ENCODE measurements around the gene IL20. TPM values are rescaled to one million over a fixed set of nuclear protein-coding genes. Genes with fewer than 3 reads are reported as not detected.

Gene IL20
- total and polyA plus RNA-seq, 10 of the 15 experiments (the other 5 are each of a cell fraction or from before 2014, with no cell fraction given) = 0.08 to 0.13 TPM; not detected in 8

DNA sequence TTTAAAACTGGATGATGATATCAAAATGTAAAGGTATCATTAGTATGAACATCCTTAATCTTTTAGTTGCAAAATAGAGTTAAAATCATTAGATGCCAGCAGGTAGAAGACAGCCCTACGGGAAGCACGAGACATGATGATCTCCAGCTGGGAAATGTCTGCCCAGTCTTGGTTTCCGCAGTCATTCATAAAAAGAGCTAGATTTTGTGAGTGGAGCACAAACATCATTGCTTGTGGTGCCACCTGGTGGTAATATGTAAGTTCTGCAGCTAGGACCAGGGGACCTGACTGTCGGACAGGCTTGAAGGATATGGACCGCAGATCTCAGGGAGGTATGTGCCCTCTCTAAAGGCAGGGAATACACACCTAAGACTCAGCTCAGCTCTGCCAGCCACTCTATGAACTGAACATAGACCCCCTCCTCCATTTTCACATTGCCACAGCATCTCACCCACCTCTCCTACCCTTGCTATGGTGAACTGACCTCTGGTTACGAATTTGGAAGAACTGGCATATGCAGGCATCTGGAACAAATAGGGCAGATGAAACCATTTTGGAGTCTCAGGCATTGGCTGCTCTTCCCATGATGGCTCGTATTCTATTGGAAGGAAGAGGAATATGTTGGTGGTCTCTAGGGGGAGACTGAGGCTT, 47.1 kb downstream of the IL20 start:
- in situ Hi-C loops (cut with MboI) = loop anchor here (5.0 kb wide), 2 partner anchors 100 to 185 kb away; no protein-coding TSS in a partner anchor
- H3K4me2 ChIP-seq (ENCODE audit: control insufficient read depth, insufficient read depth) = no peak overlapping the region
- 15% methylated on average over 7 of the region's 7 CpGs for WGBS (ENCODE audit: insufficient coverage, insufficient replicate concordance, low lambda C conversion rate, missing lambda C conversion rate)
- no peaks in the 10 kb centered on the region for H3K9me3 ChIP-seq (replicated peaks; ENCODE audit: control insufficient read depth, insufficient read depth, low read length)
- H4K20me1 ChIP-seq (ENCODE audit: control insufficient read depth, insufficient read depth) = peaks cover 7% of the 10 kb centered on the region
- H3K27me3 ChIP-seq (replicated peaks in 1 of 2; ENCODE audit: control insufficient read depth in 2 of 2, insufficient read depth in 2 of 2, low read length in 1 of 2) = no peaks in the 10 kb centered on the region
- peaks cover 38% of the 10 kb centered on the region for H3K4me1 ChIP-seq (ENCODE audit: control insufficient read depth, insufficient read depth, low read length)
- BruUV-seq (replicated peaks) = no TSS peak
- peaks cover 18 to 40% of the 10 kb centered on the region in 2 experiments for H3K36me3 ChIP-seq (ENCODE audit: control insufficient read depth in 2 of 2, insufficient read depth in 2 of 2, low read length in 1 of 2)
- peaks cover 44% of the 10 kb centered on the region for H3K79me2 ChIP-seq (ENCODE audit: control insufficient read depth, insufficient read depth, low read length)
- DNase-seq (ENCODE audit: low read depth, low spot score) (no peak), FAIRE-seq (peak; percentile 95), ATAC-seq (peak; percentile 78)
- no peak overlapping the region for H3K27ac ChIP-seq (ENCODE audit: control insufficient read depth, insufficient read depth)
- ChIA-PET POLR2A (interaction anchor here (0.9 to 12.2 kb wide), 6 partner anchors 10 to 177 kb away, joined by 3 to 222 read pairs (median 6); partner anchors contain the start of gene FCMR), SMC1A (ENCODE audit: uncharacterized antibody, unreplicated experiment) (interaction anchor here (0.7 to 12.6 kb wide), 47 partner anchors 9 to 368 kb away, joined by 3 to 431 read pairs (median 5); partner anchors contain the start of genes DYRK3, FCAMR, FCMR and IL20), RAD21 (ENCODE audit: unreplicated experiment) (interaction anchor here (0.7 to 12.9 kb wide), 47 partner anchors 9 to 441 kb away, joined by 3 to 371 read pairs (median 5); partner anchors contain the start of genes DYRK3, FCMR and IL20), CTCF (interaction anchor here (0.6 to 12.9 kb wide), 76 partner anchors 9 to 329 kb away, joined by 3 to 643 read pairs (median 5); partner anchors contain the start of genes DYRK3, FCAMR, FCMR and IL10)
- no peak overlapping the region for H3K9ac ChIP-seq (ENCODE audit: control insufficient read depth, insufficient read depth, low read length)
- H3K4me3 ChIP-seq = no peak overlapping the region
- intact Hi-C loops (cut with micrococcal nuclease; ENCODE audit: unreplicated experiment) = loop anchor here (1.0 to 10.0 kb wide), 7 partner anchors 18 to 408 kb away; partner anchors contain the start of genes DYRK3 and RASSF5
- no peak overlapping the region for H2AFZ ChIP-seq (ENCODE audit: control insufficient read depth, low read depth, low read length)
- TF ChIP-seq SMC3 (IDR thresholded peaks at IDR 0.05; ENCODE audit: borderline replicate concordance, low read length) (peak; percentile 88), KLF5 (IDR thresholded peaks at IDR 0.05; ENCODE audit: partially characterized antibody) (no peak), ZNF217 (IDR thresholded peaks at IDR 0.05) (no peak), SREBF1 (IDR thresholded peaks at IDR 0.05; ENCODE audit: low read length) (no peak), POLR2AphosphoS2 (IDR thresholded peaks at IDR 0.05; ENCODE audit: low read depth, low read length) (no peak), DPF2 (IDR thresholded peaks at IDR 0.05) (no peak), STAT3 (IDR thresholded peaks at IDR 0.05; ENCODE audit: low read depth, low read length) (no peak), MYB (IDR thresholded peaks at IDR 0.05; ENCODE audit: borderline replicate concordance, low read depth, low read length) (no peak), SUZ12 (IDR thresholded peaks at IDR 0.05; ENCODE audit: unreplicated experiment) (no peak)
- TF ChIP-seq, protein P1, sequence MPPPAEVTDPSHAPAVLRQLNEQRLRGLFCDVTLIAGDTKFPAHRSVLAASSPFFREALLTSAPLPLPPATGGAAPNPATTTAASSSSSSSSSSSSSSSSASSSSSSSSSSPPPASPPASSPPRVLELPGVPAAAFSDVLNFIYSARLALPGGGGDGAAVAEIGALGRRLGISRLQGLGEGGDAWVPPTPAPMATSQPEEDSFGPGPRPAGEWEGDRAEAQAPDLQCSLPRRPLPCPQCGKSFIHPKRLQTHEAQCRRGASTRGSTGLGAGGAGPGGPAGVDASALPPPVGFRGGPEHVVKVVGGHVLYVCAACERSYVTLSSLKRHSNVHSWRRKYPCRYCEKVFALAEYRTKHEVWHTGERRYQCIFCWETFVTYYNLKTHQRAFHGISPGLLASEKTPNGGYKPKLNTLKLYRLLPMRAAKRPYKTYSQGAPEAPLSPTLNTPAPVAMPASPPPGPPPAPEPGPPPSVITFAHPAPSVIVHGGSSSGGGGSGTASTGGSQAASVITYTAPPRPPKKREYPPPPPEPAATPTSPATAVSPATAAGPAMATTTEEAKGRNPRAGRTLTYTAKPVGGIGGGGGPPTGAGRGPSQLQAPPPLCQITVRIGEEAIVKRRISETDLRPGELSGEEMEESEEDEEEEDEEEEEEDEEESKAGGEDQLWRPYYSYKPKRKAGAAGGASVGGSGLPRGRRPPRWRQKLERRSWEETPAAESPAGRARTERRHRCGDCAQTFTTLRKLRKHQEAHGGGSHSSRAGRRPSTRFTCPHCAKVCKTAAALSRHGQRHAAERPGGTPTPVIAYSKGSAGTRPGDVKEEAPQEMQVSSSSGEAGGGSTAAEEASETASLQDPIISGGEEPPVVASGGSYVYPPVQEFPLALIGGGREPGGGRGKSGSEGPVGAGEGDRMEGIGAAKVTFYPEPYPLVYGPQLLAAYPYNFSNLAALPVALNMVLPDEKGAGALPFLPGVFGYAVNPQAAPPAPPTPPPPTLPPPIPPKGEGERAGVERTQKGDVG (CRISPR knock-in tag; IDR thresholded peaks at IDR 0.05) = no peak
- TF ChIP-seq, protein P2, sequence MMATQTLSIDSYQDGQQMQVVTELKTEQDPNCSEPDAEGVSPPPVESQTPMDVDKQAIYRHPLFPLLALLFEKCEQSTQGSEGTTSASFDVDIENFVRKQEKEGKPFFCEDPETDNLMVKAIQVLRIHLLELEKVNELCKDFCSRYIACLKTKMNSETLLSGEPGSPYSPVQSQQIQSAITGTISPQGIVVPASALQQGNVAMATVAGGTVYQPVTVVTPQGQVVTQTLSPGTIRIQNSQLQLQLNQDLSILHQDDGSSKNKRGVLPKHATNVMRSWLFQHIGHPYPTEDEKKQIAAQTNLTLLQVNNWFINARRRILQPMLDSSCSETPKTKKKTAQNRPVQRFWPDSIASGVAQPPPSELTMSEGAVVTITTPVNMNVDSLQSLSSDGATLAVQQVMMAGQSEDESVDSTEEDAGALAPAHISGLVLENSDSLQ (IDR thresholded peaks at IDR 0.05) = peak; percentile 31; the same call in 1 of the 2 replicates
- TF ChIP-seq, protein P3, sequence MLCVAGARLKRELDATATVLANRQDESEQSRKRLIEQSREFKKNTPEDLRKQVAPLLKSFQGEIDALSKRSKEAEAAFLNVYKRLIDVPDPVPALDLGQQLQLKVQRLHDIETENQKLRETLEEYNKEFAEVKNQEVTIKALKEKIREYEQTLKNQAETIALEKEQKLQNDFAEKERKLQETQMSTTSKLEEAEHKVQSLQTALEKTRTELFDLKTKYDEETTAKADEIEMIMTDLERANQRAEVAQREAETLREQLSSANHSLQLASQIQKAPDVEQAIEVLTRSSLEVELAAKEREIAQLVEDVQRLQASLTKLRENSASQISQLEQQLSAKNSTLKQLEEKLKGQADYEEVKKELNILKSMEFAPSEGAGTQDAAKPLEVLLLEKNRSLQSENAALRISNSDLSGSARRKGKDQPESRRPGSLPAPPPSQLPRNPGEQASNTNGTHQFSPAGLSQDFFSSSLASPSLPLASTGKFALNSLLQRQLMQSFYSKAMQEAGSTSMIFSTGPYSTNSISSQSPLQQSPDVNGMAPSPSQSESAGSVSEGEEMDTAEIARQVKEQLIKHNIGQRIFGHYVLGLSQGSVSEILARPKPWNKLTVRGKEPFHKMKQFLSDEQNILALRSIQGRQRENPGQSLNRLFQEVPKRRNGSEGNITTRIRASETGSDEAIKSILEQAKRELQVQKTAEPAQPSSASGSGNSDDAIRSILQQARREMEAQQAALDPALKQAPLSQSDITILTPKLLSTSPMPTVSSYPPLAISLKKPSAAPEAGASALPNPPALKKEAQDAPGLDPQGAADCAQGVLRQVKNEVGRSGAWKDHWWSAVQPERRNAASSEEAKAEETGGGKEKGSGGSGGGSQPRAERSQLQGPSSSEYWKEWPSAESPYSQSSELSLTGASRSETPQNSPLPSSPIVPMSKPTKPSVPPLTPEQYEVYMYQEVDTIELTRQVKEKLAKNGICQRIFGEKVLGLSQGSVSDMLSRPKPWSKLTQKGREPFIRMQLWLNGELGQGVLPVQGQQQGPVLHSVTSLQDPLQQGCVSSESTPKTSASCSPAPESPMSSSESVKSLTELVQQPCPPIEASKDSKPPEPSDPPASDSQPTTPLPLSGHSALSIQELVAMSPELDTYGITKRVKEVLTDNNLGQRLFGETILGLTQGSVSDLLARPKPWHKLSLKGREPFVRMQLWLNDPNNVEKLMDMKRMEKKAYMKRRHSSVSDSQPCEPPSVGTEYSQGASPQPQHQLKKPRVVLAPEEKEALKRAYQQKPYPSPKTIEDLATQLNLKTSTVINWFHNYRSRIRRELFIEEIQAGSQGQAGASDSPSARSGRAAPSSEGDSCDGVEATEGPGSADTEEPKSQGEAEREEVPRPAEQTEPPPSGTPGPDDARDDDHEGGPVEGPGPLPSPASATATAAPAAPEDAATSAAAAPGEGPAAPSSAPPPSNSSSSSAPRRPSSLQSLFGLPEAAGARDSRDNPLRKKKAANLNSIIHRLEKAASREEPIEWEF (IDR thresholded peaks at IDR 0.05; ENCODE audit: insufficient replicate concordance, low read depth, low read length) = no peak

Measured in GM12878 (cell line).